RWPE2 (cell line): Measurements from ENCODE around the gene SPRED2.

ENCODE experiments used
- ATAC-seq: fragments of 200-7000 bp; cut with Tn5 transposase; 3 replicates; pipeline ENCODE4 v1.9.1; 2021; ENCODE audit warnings: low read depth
- DNase-seq: peaks from one replicate; pipeline ENCODE4 v3.0.0-alpha.2; 2020; ENCODE audit warnings: low spot score
- H3K27ac ChIP-seq: fragments of 450-650 bp; 2 replicates; pipeline ENCODE4 v1.5.1; 2017; ENCODE audit warnings: mild to moderate bottlenecking; ENCODE audit not compliant: poor library complexity, severe bottlenecking
- H3K27me3 ChIP-seq: fragments of 250-450 bp; sonication (Bioruptor Pico); 2 replicates; pipeline ENCODE4 v1.5.1; 2021; ENCODE audit warnings: mild to moderate bottlenecking, moderate library complexity; ENCODE audit not compliant: insufficient read depth, poor library complexity, severe bottlenecking
- H3K36me3 ChIP-seq: fragments of 250-450 bp; sonication (Bioruptor Pico); 2 replicates; pipeline ENCODE4 v1.5.1; 2020; ENCODE audit warnings: low read depth, mild to moderate bottlenecking, moderate library complexity
- H3K4me1 ChIP-seq: fragments of 250-450 bp; sonication (Bioruptor Pico); 2 replicates; pipeline ENCODE4 v1.5.1; 2021; ENCODE audit warnings: mild to moderate bottlenecking, moderate library complexity; ENCODE audit not compliant: insufficient read depth, poor library complexity, severe bottlenecking
- H3K4me3 ChIP-seq: fragments of 250-450 bp; sonication (Bioruptor Pico); 2 replicates; pipeline ENCODE4 v1.5.1; 2021; ENCODE audit warnings: mild to moderate bottlenecking, moderate library complexity; ENCODE audit not compliant: severe bottlenecking
- H3K9me3 ChIP-seq: fragments of 250-450 bp; sonication (Bioruptor Pico); 2 replicates; pipeline ENCODE4 v1.5.1; 2021; ENCODE audit warnings: mild to moderate bottlenecking, moderate library complexity; ENCODE audit not compliant: severe bottlenecking
- CTCF ChIP-seq: fragments of 450-650 bp; IDR thresholded peaks from one replicate; pipeline ENCODE4 v1.5.1; 2017; ENCODE audit warnings: mild to moderate bottlenecking, moderate library complexity; ENCODE audit not compliant: poor library complexity, severe bottlenecking

Gene SPRED2

GRCh38 chr2:65264821-65265670 lies 167.4 kb downstream of the SPRED2 start:
- Histone ChIP-seq H3K27me3 (no peaks in the 10 kb centered on the region), H3K4me1 (peaks cover 2% of the 10 kb centered on the region), H3K9me3 (no peaks in the 10 kb centered on the region), H3K27ac (no peak overlapping the region), H3K36me3 (peaks cover 79% of the 10 kb centered on the region), H3K4me3 (no peak overlapping the region)
- peak; percentile 85 for TF ChIP-seq CTCF
- peak; percentile 56; the same call in 2 of the 3 replicates for ATAC-seq
- no peak for DNase-seq

GRCh38 chr2:65263986-65264385 lies 168.4 kb downstream of the SPRED2 start:
- no peak overlapping the region for H3K4me3 ChIP-seq
- H3K9me3 ChIP-seq: no peaks in the 10 kb centered on the region
- ATAC-seq (no peak), DNase-seq (no peak)
- no peak overlapping the region for H3K27ac ChIP-seq
- H3K4me1 ChIP-seq: peaks cover 7% of the 10 kb centered on the region
- peaks cover 80% of the 10 kb centered on the region for H3K36me3 ChIP-seq
- H3K27me3 ChIP-seq: no peaks in the 10 kb centered on the region
- TF ChIP-seq CTCF: no peak

GRCh38 chr2:65263262-65263661 lies 169.1 kb downstream of the SPRED2 start:
- Histone ChIP-seq H3K27me3 (no peaks in the 10 kb centered on the region), H3K36me3 (peaks cover 80% of the 10 kb centered on the region), H3K9me3 (no peaks in the 10 kb centered on the region), H3K4me3 (no peak overlapping the region), H3K4me1 (peaks cover 7% of the 10 kb centered on the region), H3K27ac (no peak overlapping the region)
- no peak for DNase-seq
- ATAC-seq: no peak
- TF ChIP-seq CTCF: no peak

- ATAC-seq (no peak), DNase-seq (no peak)
- no peak for TF ChIP-seq CTCF
- Histone ChIP-seq H3K9me3 (no peaks in the 10 kb centered on the region), H3K4me3 (no peak overlapping the region), H3K27me3 (no peaks in the 10 kb centered on the region), H3K4me1 (peaks cover 7% of the 10 kb centered on the region), H3K27ac (no peak overlapping the region), H3K36me3 (peaks cover 79% of the 10 kb centered on the region)
Measured at GRCh38 chr2:65261676-65262075, 170.7 kb downstream of the SPRED2 start.
